ENCODE data around the gene KLF2. TPM values are rescaled to one million over a fixed set of nuclear protein-coding genes. Genes with fewer than 3 reads are reported as not detected.
"Not testable (repeated sequence)": the region's sequence is repeated elsewhere in the genome, so short reads cannot be mapped to it uniquely, and the experiment has no call there.

The KLF2 gene
- total RNA-seq, 1 donor from 2014 or later = under 0.01 TPM

- H3K36me3 ChIP-seq (ENCODE audit: control insufficient read depth, insufficient read depth, low read length) = no peaks in the 10 kb centered on the region
- FAIRE-seq = no peak
- no peak for TF ChIP-seq CTCF (IDR thresholded peaks at IDR 0.05; ENCODE audit: insufficient read depth, low read length, severe bottlenecking)
- no peak overlapping the region for H3K4me3 ChIP-seq (ENCODE audit: low read depth, low read length)
- no peaks in the 10 kb centered on the region for H3K27me3 ChIP-seq (ENCODE audit: control insufficient read depth, insufficient read depth, low read length)
- DNase-seq (ENCODE audit: low read depth) = no peak
Measured at GRCh38 chr19:16303755-16304154, 20.9 kb upstream of the KLF2 start.

GRCh38 chr19:16304511-16304910 is 20.1 kb upstream of the KLF2 start:
- H3K4me3 ChIP-seq (ENCODE audit: low read depth, low read length); H3K27me3 ChIP-seq (ENCODE audit: control insufficient read depth, insufficient read depth, low read length); H3K36me3 ChIP-seq (ENCODE audit: control insufficient read depth, insufficient read depth, low read length); DNase-seq (ENCODE audit: low read depth); FAIRE-seq: not testable (repeated sequence)

- H3K36me3 ChIP-seq (ENCODE audit: control insufficient read depth, insufficient read depth, low read length); DNase-seq (ENCODE audit: low read depth); H3K4me3 ChIP-seq (ENCODE audit: low read depth, low read length); FAIRE-seq; H3K27me3 ChIP-seq (ENCODE audit: control insufficient read depth, insufficient read depth, low read length): not testable (repeated sequence)
Measured at GRCh38 chr19:16305060-16305459, 19.6 kb upstream of the KLF2 start.

- H3K4me3 ChIP-seq (ENCODE audit: low read depth, low read length) = no peak overlapping the region
- TF ChIP-seq CTCF (IDR thresholded peaks at IDR 0.05; ENCODE audit: insufficient read depth, low read length, severe bottlenecking) = no peak
- H3K27me3 ChIP-seq (ENCODE audit: control insufficient read depth, insufficient read depth, low read length) = no peaks in the 10 kb centered on the region
- no peaks in the 10 kb centered on the region for H3K36me3 ChIP-seq (ENCODE audit: control insufficient read depth, insufficient read depth, low read length)
- FAIRE-seq = no peak
- DNase-seq (ENCODE audit: low read depth) = no peak
Measured at GRCh38 chr19:16306728-16307402, 17.8 kb upstream of the KLF2 start.

- no peaks in the 10 kb centered on the region for H3K36me3 ChIP-seq (ENCODE audit: control insufficient read depth, insufficient read depth, low read length)
- FAIRE-seq (no peak), DNase-seq (ENCODE audit: low read depth) (no peak)
- peaks cover 2% of the 10 kb centered on the region for H3K27me3 ChIP-seq (ENCODE audit: control insufficient read depth, insufficient read depth, low read length)
- no peak for TF ChIP-seq CTCF (IDR thresholded peaks at IDR 0.05; ENCODE audit: insufficient read depth, low read length, severe bottlenecking)
- H3K4me3 ChIP-seq (ENCODE audit: low read depth, low read length) = no peak overlapping the region
Measured at GRCh38 chr19:16308081-16308480, 16.5 kb upstream of the KLF2 start.

- no peak for FAIRE-seq
- TF ChIP-seq CTCF (IDR thresholded peaks at IDR 0.05; ENCODE audit: insufficient read depth, low read length, severe bottlenecking) = no peak
Measured at GRCh38 chr19:16309643-16310042, 15.0 kb upstream of the KLF2 start.

More at GRCh38 chr19:16309643-16310042, 15.0 kb upstream of the KLF2 start:
- H3K36me3 ChIP-seq (ENCODE audit: control insufficient read depth, insufficient read depth, low read length) = no peaks in the 10 kb centered on the region
- H3K4me3 ChIP-seq (ENCODE audit: low read depth, low read length) = no peak overlapping the region
- DNase-seq (ENCODE audit: low read depth) = no peak
- peaks cover 2% of the 10 kb centered on the region for H3K27me3 ChIP-seq (ENCODE audit: control insufficient read depth, insufficient read depth, low read length)

Measured in bronchial epithelial cell (primary cell).